WTC11 (cell line): ENCODE results near the gene ALS2. TPM values are rescaled to one million over a fixed set of nuclear protein-coding genes. Genes with fewer than 3 reads are reported as not detected.

Experiments used
- ATAC-seq: fragments of 200-7000 bp; cut with Tn5 transposase; 2 replicates; pipeline ENCODE4 v1.10.0; 2021; ENCODE audit warnings: mild to moderate bottlenecking, moderate library complexity
- CTCF ChIA-PET: fragments of 300-600 bp; sonication (Branson Sonifier 250); formaldehyde crosslinking; loops from one replicate; lab custom pipeline; 2021; ENCODE audit warnings: antibody characterized with exemption; lab: Charles Lee
- POLR2A ChIA-PET: fragments of 350-600 bp; sonication (Branson Sonifier 250); formaldehyde crosslinking; loops from one replicate; lab custom pipeline; 2021; ENCODE audit warnings: antibody characterized with exemption; lab: Charles Lee
- DNase-seq: peaks from one replicate; pipeline ENCODE4 v3.0.0; 2021; ENCODE audit warnings: low spot score
- H3K27ac Mint-ChIP-seq: 2 replicates; pipeline ENCODE4 v1.8.0; 2021; ENCODE audit warnings: mixed read lengths
- H3K27me3 Mint-ChIP-seq: 2 replicates; pipeline ENCODE4 v1.8.0; 2021; ENCODE audit warnings: low read depth, mild to moderate bottlenecking, moderate library complexity, mixed read lengths
- H3K36me3 Mint-ChIP-seq: 2 replicates; pipeline ENCODE4 v1.8.0; 2021; ENCODE audit warnings: mixed read lengths
- H3K4me1 Mint-ChIP-seq: 2 replicates; pipeline ENCODE4 v1.8.0; 2022; ENCODE audit warnings: mixed read lengths
- H3K4me3 Mint-ChIP-seq: 2 replicates; pipeline ENCODE4 v1.8.0; 2021; ENCODE audit warnings: mild to moderate bottlenecking, moderate library complexity, mixed read lengths
- H3K9me3 Mint-ChIP-seq: 2 replicates; pipeline ENCODE4 v1.8.0; 2021; ENCODE audit warnings: mixed read lengths
- CBFB ChIP-seq: sonication (generic); formaldehyde crosslinking; IDR thresholded peaks from 2 replicates; pipeline ENCODE4 v1.8.1; 2022; ENCODE audit warnings: mild to moderate bottlenecking, low read depth, missing genetic modification reagents
- CREB1 ChIP-seq: sonication (generic); formaldehyde crosslinking; IDR thresholded peaks from 2 replicates; pipeline ENCODE4 v1.8.0; 2023; ENCODE audit warnings: mild to moderate bottlenecking, missing genetic modification reagents
- ELF4 ChIP-seq: sonication (generic); formaldehyde crosslinking; IDR thresholded peaks from 2 replicates; pipeline ENCODE4 v1.8.1; 2022; ENCODE audit warnings: low read depth, mild to moderate bottlenecking, moderate library complexity, missing genetic modification reagents
- FOXP1 ChIP-seq: sonication (generic); formaldehyde crosslinking; IDR thresholded peaks from 2 replicates; pipeline ENCODE4 v1.8.0; 2022; ENCODE audit warnings: missing genetic modification reagents, mild to moderate bottlenecking, moderate library complexity, borderline replicate concordance
- GTF2I ChIP-seq: fragments of 250-450 bp; sonication (Bioruptor Pico); conservative IDR thresholded peaks from 2 replicates; pipeline ENCODE4 v1.4.0; 2021; ENCODE audit warnings: mild to moderate bottlenecking
- JAZF1 ChIP-seq: fragments of 250-450 bp; sonication (Bioruptor Pico); IDR thresholded peaks from 2 replicates; pipeline ENCODE4 v1.9.0; 2021; ENCODE audit warnings: moderate library complexity, mild to moderate bottlenecking, inconsistent platforms
- KAT7 ChIP-seq: sonication (generic); formaldehyde crosslinking; IDR thresholded peaks from 2 replicates; pipeline ENCODE4 v1.8.1; 2023; ENCODE audit warnings: missing genetic modification reagents, mild to moderate bottlenecking, borderline replicate concordance
- MXD4 ChIP-seq: fragments of 250-450 bp; sonication (Bioruptor Pico); IDR thresholded peaks from 2 replicates; pipeline ENCODE4 v1.8.0; 2021; ENCODE audit warnings: mild to moderate bottlenecking, moderate library complexity, borderline replicate concordance
- MYBL2 ChIP-seq: sonication (generic); formaldehyde crosslinking; IDR thresholded peaks from 2 replicates; pipeline ENCODE4 v1.8.1; 2023; ENCODE audit warnings: mild to moderate bottlenecking, moderate library complexity, missing genetic modification reagents
- NR1H2 ChIP-seq: sonication (generic); formaldehyde crosslinking; IDR thresholded peaks from 2 replicates; pipeline ENCODE4 v1.9.0; 2021; ENCODE audit warnings: mild to moderate bottlenecking, moderate library complexity, missing genetic modification reagents
- RELA ChIP-seq: sonication (generic); formaldehyde crosslinking; IDR thresholded peaks from 2 replicates; pipeline ENCODE4 v1.8.1; 2022; ENCODE audit warnings: missing genetic modification reagents, mild to moderate bottlenecking, borderline replicate concordance
- RORB ChIP-seq: fragments of 250-450 bp; sonication (Bioruptor Pico); IDR thresholded peaks from 2 replicates; pipeline ENCODE4 v1.9.0; 2021; ENCODE audit warnings: mild to moderate bottlenecking
- SOX15 ChIP-seq: fragments of 250-450 bp; sonication (Bioruptor Pico); IDR thresholded peaks from 2 replicates; pipeline ENCODE4 v1.9.0; 2021; ENCODE audit warnings: mild to moderate bottlenecking
- TCF7 ChIP-seq: sonication (generic); formaldehyde crosslinking; IDR thresholded peaks from 2 replicates; pipeline ENCODE4 v1.8.0; 2022; ENCODE audit warnings: mild to moderate bottlenecking, low read depth, missing genetic modification reagents, moderate library complexity
- TEAD4 ChIP-seq: sonication (generic); formaldehyde crosslinking; IDR thresholded peaks from 2 replicates; pipeline ENCODE4 v1.8.0; 2022; ENCODE audit warnings: mild to moderate bottlenecking, missing genetic modification reagents
- TP53 ChIP-seq: sonication (generic); formaldehyde crosslinking; IDR thresholded peaks from 2 replicates; pipeline ENCODE4 v1.8.1; 2023; ENCODE audit warnings: mild to moderate bottlenecking, missing genetic modification reagents
- ZNF138 ChIP-seq: sonication (generic); formaldehyde crosslinking; conservative IDR thresholded peaks from 2 replicates; pipeline ENCODE4 v1.8.1; 2022; ENCODE audit warnings: mild to moderate bottlenecking, moderate library complexity, missing genetic modification reagents
- ZNF317 ChIP-seq: sonication (generic); formaldehyde crosslinking; IDR thresholded peaks from 2 replicates; pipeline ENCODE4 v1.8.1; 2023; ENCODE audit warnings: low read depth, mild to moderate bottlenecking, moderate library complexity, missing genetic modification reagents, borderline replicate concordance
- ZNF416 ChIP-seq: fragments of 250-450 bp; sonication (Bioruptor Pico); IDR thresholded peaks from 2 replicates; pipeline ENCODE4 v1.9.0; 2021; ENCODE audit warnings: mild to moderate bottlenecking, inconsistent platforms
- ZNF671 ChIP-seq: fragments of 250-450 bp; sonication (Bioruptor Pico); IDR thresholded peaks from 2 replicates; pipeline ENCODE4 v1.8.0; 2021; ENCODE audit warnings: mild to moderate bottlenecking
- total RNA-seq: library from RNA; stranded (reverse); gene quantifications from 3 replicates; pipeline ENCODE4 v1.2.3, GENCODE V29; 2021
- TF ChIP-seq, protein P1 (sequence below): sonication (generic); formaldehyde crosslinking; IDR thresholded peaks from 2 replicates; pipeline ENCODE4 v1.8.1; 2023; ENCODE audit warnings: mild to moderate bottlenecking, missing genetic modification reagents, borderline replicate concordance
- TF ChIP-seq, protein P2 (sequence below): sonication (generic); formaldehyde crosslinking; conservative IDR thresholded peaks from 2 replicates; pipeline ENCODE4 v1.8.1; 2023; ENCODE audit warnings: mild to moderate bottlenecking, low read depth, missing genetic modification reagents, moderate library complexity
- TF ChIP-seq, protein P3 (sequence below): sonication (generic); formaldehyde crosslinking; conservative IDR thresholded peaks from 2 replicates; pipeline ENCODE4 v1.8.1; 2022; ENCODE audit warnings: mild to moderate bottlenecking, missing genetic modification reagents
- TF ChIP-seq, protein P4 (sequence below): sonication (generic); formaldehyde crosslinking; IDR thresholded peaks from 2 replicates; pipeline ENCODE4 v1.8.1; 2022; ENCODE audit warnings: low read depth, mild to moderate bottlenecking, moderate library complexity, missing genetic modification reagents, borderline replicate concordance
- TF ChIP-seq, protein P5 (sequence below): sonication (generic); formaldehyde crosslinking; IDR thresholded peaks from 2 replicates; pipeline ENCODE4 v1.8.0; 2023; ENCODE audit warnings: missing genetic modification reagents
- TF ChIP-seq, protein P6 (sequence below): fragments of 250-450 bp; sonication (Bioruptor Pico); IDR thresholded peaks from 2 replicates; pipeline ENCODE4 v2.1.2; 2022; ENCODE audit warnings: mild to moderate bottlenecking, moderate library complexity
- TF ChIP-seq, protein P7 (sequence below): fragments of 250-450 bp; sonication (Bioruptor Pico); IDR thresholded peaks from 2 replicates; pipeline ENCODE4 v1.9.0; 2021; ENCODE audit warnings: mild to moderate bottlenecking

Gene ALS2
- total RNA-seq, 1 experiment from 2014 or later, result 30.5 TPM

DNA sequence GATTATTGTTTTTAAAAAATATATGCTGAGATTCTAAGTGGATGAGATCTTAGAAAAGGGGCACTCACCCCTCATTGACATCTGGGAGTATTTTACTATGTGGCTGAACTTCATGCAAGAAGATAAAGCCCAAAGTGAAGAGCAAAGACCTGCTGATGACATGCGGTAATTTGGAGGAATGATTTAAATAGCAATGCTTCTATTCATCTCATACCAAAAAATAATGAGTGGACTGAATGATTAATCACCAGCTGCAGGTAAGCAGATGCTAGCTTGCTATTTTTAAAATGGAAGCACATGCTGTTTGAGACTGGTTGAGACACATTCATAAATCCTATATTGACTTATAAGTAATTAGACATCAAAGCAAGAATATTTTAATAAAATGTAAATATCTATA lies 12.9 kb upstream of the ALS2 start:
- H3K4me3 Mint-ChIP-seq, result no peak overlapping the region
- no peak overlapping the region for H3K27ac Mint-ChIP-seq
- ChIA-PET POLR2A (no interaction called here), CTCF (no interaction called here)
- no peak for TF ChIP-seq FOXP1 (CRISPR knock-in tag)
- TF ChIP-seq ZNF416 (CRISPR knock-in tag), result no peak
- no peak for TF ChIP-seq ZNF671 (CRISPR knock-in tag)
- no peak for TF ChIP-seq GTF2I (CRISPR knock-in tag)
- no peak for TF ChIP-seq CREB1 (CRISPR knock-in tag)
- TF ChIP-seq, protein P1, sequence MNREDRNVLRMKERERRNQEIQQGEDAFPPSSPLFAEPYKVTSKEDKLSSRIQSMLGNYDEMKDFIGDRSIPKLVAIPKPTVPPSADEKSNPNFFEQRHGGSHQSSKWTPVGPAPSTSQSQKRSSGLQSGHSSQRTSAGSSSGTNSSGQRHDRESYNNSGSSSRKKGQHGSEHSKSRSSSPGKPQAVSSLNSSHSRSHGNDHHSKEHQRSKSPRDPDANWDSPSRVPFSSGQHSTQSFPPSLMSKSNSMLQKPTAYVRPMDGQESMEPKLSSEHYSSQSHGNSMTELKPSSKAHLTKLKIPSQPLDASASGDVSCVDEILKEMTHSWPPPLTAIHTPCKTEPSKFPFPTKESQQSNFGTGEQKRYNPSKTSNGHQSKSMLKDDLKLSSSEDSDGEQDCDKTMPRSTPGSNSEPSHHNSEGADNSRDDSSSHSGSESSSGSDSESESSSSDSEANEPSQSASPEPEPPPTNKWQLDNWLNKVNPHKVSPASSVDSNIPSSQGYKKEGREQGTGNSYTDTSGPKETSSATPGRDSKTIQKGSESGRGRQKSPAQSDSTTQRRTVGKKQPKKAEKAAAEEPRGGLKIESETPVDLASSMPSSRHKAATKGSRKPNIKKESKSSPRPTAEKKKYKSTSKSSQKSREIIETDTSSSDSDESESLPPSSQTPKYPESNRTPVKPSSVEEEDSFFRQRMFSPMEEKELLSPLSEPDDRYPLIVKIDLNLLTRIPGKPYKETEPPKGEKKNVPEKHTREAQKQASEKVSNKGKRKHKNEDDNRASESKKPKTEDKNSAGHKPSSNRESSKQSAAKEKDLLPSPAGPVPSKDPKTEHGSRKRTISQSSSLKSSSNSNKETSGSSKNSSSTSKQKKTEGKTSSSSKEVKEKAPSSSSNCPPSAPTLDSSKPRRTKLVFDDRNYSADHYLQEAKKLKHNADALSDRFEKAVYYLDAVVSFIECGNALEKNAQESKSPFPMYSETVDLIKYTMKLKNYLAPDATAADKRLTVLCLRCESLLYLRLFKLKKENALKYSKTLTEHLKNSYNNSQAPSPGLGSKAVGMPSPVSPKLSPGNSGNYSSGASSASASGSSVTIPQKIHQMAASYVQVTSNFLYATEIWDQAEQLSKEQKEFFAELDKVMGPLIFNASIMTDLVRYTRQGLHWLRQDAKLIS, result no peak
- TF ChIP-seq NR1H2 (CRISPR knock-in tag), result no peak
- no peak for TF ChIP-seq TEAD4 (CRISPR knock-in tag)
- TF ChIP-seq, protein P2, sequence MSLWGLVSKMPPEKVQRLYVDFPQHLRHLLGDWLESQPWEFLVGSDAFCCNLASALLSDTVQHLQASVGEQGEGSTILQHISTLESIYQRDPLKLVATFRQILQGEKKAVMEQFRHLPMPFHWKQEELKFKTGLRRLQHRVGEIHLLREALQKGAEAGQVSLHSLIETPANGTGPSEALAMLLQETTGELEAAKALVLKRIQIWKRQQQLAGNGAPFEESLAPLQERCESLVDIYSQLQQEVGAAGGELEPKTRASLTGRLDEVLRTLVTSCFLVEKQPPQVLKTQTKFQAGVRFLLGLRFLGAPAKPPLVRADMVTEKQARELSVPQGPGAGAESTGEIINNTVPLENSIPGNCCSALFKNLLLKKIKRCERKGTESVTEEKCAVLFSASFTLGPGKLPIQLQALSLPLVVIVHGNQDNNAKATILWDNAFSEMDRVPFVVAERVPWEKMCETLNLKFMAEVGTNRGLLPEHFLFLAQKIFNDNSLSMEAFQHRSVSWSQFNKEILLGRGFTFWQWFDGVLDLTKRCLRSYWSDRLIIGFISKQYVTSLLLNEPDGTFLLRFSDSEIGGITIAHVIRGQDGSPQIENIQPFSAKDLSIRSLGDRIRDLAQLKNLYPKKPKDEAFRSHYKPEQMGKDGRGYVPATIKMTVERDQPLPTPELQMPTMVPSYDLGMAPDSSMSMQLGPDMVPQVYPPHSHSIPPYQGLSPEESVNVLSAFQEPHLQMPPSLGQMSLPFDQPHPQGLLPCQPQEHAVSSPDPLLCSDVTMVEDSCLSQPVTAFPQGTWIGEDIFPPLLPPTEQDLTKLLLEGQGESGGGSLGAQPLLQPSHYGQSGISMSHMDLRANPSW, result no peak
- no peak for TF ChIP-seq SOX15 (CRISPR knock-in tag)
- no peak for TF ChIP-seq RORB (CRISPR knock-in tag)
- TF ChIP-seq ZNF138 (CRISPR knock-in tag), result no peak
- no peak for TF ChIP-seq TCF7 (CRISPR knock-in tag)
- TF ChIP-seq MXD4 (CRISPR knock-in tag), result no peak
- TF ChIP-seq, protein P3, sequence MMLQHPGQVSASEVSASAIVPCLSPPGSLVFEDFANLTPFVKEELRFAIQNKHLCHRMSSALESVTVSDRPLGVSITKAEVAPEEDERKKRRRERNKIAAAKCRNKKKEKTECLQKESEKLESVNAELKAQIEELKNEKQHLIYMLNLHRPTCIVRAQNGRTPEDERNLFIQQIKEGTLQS, result no peak
- no peak for TF ChIP-seq RELA (CRISPR knock-in tag)
- TF ChIP-seq, protein P4, sequence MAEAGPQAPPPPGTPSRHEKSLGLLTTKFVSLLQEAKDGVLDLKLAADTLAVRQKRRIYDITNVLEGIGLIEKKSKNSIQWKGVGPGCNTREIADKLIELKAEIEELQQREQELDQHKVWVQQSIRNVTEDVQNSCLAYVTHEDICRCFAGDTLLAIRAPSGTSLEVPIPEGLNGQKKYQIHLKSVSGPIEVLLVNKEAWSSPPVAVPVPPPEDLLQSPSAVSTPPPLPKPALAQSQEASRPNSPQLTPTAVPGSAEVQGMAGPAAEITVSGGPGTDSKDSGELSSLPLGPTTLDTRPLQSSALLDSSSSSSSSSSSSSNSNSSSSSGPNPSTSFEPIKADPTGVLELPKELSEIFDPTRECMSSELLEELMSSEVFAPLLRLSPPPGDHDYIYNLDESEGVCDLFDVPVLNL (CRISPR knock-in tag), result no peak
- no peaks in the 10 kb centered on the region; the same call in 1 of the 2 replicates for H3K27me3 Mint-ChIP-seq
- H3K4me1 Mint-ChIP-seq, result 0 out of 2 replicates have a peak, but pooled peaks cover 3% of the 10 kb centered on the region
- no peaks in the 10 kb centered on the region for H3K36me3 Mint-ChIP-seq
- ATAC-seq (no peak), DNase-seq (no peak)
- no peaks in the 10 kb centered on the region for H3K9me3 Mint-ChIP-seq

DNA sequence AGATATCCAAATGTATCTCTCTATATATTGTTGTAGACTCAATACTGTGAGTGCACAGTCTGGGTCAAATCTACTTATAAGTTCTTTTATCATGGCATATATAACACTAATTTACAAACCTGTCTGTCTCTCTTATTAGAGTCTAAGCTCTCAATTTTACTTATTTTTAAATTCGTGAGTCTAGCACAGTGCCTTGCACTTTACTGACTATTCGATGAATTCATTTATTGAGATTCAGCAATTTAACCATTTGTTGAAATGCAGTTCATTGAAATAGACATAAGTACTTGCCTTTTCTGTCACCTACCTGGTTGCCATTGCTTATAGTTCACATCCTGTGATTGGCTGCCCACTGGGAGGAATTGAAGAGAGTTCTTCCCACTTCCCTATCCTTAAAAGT lies 10.3 kb upstream of the ALS2 start:
- Mint-ChIP-seq H3K4me1 (0 out of 2 replicates have a peak, but pooled peaks cover under 1% of the 10 kb centered on the region), H3K27me3 (no peaks in the 10 kb centered on the region; the same call in 1 of the 2 replicates)
- CTCF ChIA-PET, result no interaction called here
- TF ChIP-seq, protein P5, sequence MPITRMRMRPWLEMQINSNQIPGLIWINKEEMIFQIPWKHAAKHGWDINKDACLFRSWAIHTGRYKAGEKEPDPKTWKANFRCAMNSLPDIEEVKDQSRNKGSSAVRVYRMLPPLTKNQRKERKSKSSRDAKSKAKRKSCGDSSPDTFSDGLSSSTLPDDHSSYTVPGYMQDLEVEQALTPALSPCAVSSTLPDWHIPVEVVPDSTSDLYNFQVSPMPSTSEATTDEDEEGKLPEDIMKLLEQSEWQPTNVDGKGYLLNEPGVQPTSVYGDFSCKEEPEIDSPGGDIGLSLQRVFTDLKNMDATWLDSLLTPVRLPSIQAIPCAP (CRISPR knock-in tag), result no peak
- TF ChIP-seq ZNF138 (CRISPR knock-in tag), result no peak
- TF ChIP-seq, protein P6, sequence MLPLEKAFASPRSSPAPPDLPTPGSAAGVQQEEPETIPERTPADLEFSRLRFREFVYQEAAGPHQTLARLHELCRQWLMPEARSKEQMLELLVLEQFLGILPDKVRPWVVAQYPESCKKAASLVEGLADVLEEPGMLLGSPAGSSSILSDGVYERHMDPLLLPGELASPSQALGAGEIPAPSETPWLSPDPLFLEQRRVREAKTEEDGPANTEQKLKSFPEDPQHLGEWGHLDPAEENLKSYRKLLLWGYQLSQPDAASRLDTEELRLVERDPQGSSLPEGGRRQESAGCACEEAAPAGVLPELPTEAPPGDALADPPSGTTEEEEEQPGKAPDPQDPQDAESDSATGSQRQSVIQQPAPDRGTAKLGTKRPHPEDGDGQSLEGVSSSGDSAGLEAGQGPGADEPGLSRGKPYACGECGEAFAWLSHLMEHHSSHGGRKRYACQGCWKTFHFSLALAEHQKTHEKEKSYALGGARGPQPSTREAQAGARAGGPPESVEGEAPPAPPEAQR (CRISPR knock-in tag), result no peak
- TF ChIP-seq, protein P7, sequence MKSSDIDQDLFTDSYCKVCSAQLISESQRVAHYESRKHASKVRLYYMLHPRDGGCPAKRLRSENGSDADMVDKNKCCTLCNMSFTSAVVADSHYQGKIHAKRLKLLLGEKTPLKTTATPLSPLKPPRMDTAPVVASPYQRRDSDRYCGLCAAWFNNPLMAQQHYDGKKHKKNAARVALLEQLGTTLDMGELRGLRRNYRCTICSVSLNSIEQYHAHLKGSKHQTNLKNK (CRISPR knock-in tag), result no peak
- TF ChIP-seq ELF4, result no peak
- TF ChIP-seq TCF7 (CRISPR knock-in tag), result no peak
- TF ChIP-seq ZNF317, result no peak
- no peak for TF ChIP-seq TP53 (CRISPR knock-in tag)
- TF ChIP-seq KAT7 (CRISPR knock-in tag), result no peak
- no peak for TF ChIP-seq MYBL2
- no peak for TF ChIP-seq ZNF416 (CRISPR knock-in tag)
- no peak for TF ChIP-seq CBFB (CRISPR knock-in tag)
- no peak for TF ChIP-seq JAZF1

More for the DNA sequence above, 10.3 kb upstream of the ALS2 start:
- H3K27ac Mint-ChIP-seq, result no peak overlapping the region
- H3K4me3 Mint-ChIP-seq, result no peak overlapping the region
- no peaks in the 10 kb centered on the region for H3K36me3 Mint-ChIP-seq
- POLR2A ChIA-PET, result no interaction called here
- no peak for DNase-seq
- no peak for ATAC-seq
- no peaks in the 10 kb centered on the region for H3K9me3 Mint-ChIP-seq
